ENCODE measurements around the gene RBPJ. TPM values are rescaled to one million over a fixed set of nuclear protein-coding genes. Genes with fewer than 3 reads are reported as not detected.

RBPJ gene
- total and polyA plus RNA-seq, 10 donors: 18.4 to 91.9 (median 77.9) TPM

GRCh38 chr4:26468283-26468949, 147.6 kb downstream of the RBPJ start:
- 81 to 95% (median 91%) methylated on average over 9 of the region's 9 CpGs for WGBS, 5 donors
- no peak overlapping the region for H3K4me3 ChIP-seq
- no peak for DNase-seq
- no peaks in the 10 kb centered on the region for H3K36me3 ChIP-seq
- no peak for TF ChIP-seq POLR2AphosphoS5 (IDR thresholded peaks at IDR 0.05)
- no peak for TF ChIP-seq POLR2A (IDR thresholded peaks at IDR 0.05)
- TF ChIP-seq, protein P1, sequence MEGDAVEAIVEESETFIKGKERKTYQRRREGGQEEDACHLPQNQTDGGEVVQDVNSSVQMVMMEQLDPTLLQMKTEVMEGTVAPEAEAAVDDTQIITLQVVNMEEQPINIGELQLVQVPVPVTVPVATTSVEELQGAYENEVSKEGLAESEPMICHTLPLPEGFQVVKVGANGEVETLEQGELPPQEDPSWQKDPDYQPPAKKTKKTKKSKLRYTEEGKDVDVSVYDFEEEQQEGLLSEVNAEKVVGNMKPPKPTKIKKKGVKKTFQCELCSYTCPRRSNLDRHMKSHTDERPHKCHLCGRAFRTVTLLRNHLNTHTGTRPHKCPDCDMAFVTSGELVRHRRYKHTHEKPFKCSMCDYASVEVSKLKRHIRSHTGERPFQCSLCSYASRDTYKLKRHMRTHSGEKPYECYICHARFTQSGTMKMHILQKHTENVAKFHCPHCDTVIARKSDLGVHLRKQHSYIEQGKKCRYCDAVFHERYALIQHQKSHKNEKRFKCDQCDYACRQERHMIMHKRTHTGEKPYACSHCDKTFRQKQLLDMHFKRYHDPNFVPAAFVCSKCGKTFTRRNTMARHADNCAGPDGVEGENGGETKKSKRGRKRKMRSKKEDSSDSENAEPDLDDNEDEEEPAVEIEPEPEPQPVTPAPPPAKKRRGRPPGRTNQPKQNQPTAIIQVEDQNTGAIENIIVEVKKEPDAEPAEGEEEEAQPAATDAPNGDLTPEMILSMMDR (IDR thresholded peaks at IDR 0.05 in 8 of 11, conservative IDR thresholded peaks at IDR 0.05 in 3 of 11): no peak
- no peak overlapping the region for H3K27ac ChIP-seq
- H3K27me3 ChIP-seq (replicated peaks in 1 of 7): peaks cover 0 to 4% (median 0%) of the 10 kb centered on the region in 7 donors
- intact Hi-C loops (cut with DNase I; ENCODE audit: low total_unique reads): no loop called here
- peaks cover 0 to 2% (median 0%) of the 10 kb centered on the region in 8 donors for H3K9me3 ChIP-seq
- H3K4me1 ChIP-seq: no peaks in the 10 kb centered on the region

DNA sequence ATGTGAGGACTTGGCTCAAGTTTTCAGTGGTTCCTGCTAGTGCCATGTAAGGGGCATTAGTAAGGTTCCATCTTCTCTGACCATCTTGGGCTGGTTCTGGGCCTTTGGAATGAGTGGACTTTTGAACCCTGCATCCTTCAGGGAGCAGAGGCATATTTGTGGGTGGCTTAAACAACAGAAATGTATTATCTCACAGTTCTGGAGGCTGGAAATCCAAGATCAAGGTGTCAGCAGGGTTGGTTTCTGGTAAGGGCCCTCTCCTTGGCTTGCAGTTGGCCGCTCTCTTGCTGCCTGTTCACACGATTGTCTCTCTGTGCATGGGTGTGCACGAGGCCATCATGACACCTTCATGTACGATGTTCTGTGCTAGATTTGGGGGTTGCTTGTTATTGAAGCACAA, 148.2 kb downstream of the RBPJ start:
- H3K9me3 ChIP-seq: no peaks in the 10 kb centered on the region
- WGBS, 5 donors: 61 to 73% (median 68%) methylated on average over 4 of the region's 4 CpGs
- H3K4me3 ChIP-seq: no peak overlapping the region
- H3K27me3 ChIP-seq (replicated peaks in 1 of 7): peaks cover 0 to 4% (median 0%) of the 10 kb centered on the region in 7 donors
- H3K4me1 ChIP-seq: no peaks in the 10 kb centered on the region
- TF ChIP-seq, protein P1 (IDR thresholded peaks at IDR 0.05 in 8 of 11, conservative IDR thresholded peaks at IDR 0.05 in 3 of 11): no peak
- TF ChIP-seq POLR2AphosphoS5 (IDR thresholded peaks at IDR 0.05) (no peak), POLR2A (IDR thresholded peaks at IDR 0.05) (no peak)
- no peaks in the 10 kb centered on the region for H3K36me3 ChIP-seq
- H3K27ac ChIP-seq: no peak overlapping the region
- no peak for DNase-seq
- intact Hi-C loops (cut with DNase I; ENCODE audit: low total_unique reads): no loop called here

- Histone ChIP-seq H3K27me3 (replicated peaks in 1 of 7) (no peaks in the 10 kb centered on the region), H3K4me3 (no peak overlapping the region), H3K27ac (no peak overlapping the region), H3K4me1 (no peaks in the 10 kb centered on the region), H3K9me3 (no peaks in the 10 kb centered on the region), H3K36me3 (no peaks in the 10 kb centered on the region)
- intact Hi-C loops (cut with DNase I; ENCODE audit: low total_unique reads): no loop called here
- DNase-seq: no peak
- 62 to 96% (median 74%) methylated on average over 1 of the region's 1 CpG for WGBS, 5 donors
- TF ChIP-seq POLR2A (IDR thresholded peaks at IDR 0.05): no peak
- TF ChIP-seq, protein P1 (IDR thresholded peaks at IDR 0.05 in 8 of 11, conservative IDR thresholded peaks at IDR 0.05 in 3 of 11): no peak
- TF ChIP-seq POLR2AphosphoS5 (IDR thresholded peaks at IDR 0.05): no peak
Measured at GRCh38 chr4:26471890-26472289, 151.1 kb downstream of the RBPJ start.

GRCh38 chr4:26473893-26474292, 153.1 kb downstream of the RBPJ start:
- Histone ChIP-seq H3K27ac (no peak overlapping the region), H3K36me3 (no peaks in the 10 kb centered on the region), H3K4me3 (no peak overlapping the region), H3K27me3 (replicated peaks in 1 of 7) (no peaks in the 10 kb centered on the region), H3K4me1 (no peaks in the 10 kb centered on the region), H3K9me3 (no peaks in the 10 kb centered on the region)
- WGBS, 5 donors: 80 to 94% (median 93%) methylated on average over 8 of the region's 8 CpGs
- no peak for DNase-seq
- intact Hi-C loops (cut with DNase I; ENCODE audit: low total_unique reads): no loop called here
- TF ChIP-seq POLR2A (IDR thresholded peaks at IDR 0.05) (no peak), POLR2AphosphoS5 (IDR thresholded peaks at IDR 0.05) (no peak)
- TF ChIP-seq, protein P1 (IDR thresholded peaks at IDR 0.05 in 8 of 11, conservative IDR thresholded peaks at IDR 0.05 in 3 of 11): no peak

Data from spleen (tissue), 11 donors.